Measurements from ENCODE around the gene GPR35.

Gene GPR35

GRCh38 chr2:240623531-240624010 is 1.7 kb upstream of the GPR35 start:
- DNase-seq (ENCODE audit: low spot score) = no peak

- no peak for DNase-seq (ENCODE audit: low spot score)
Measured at GRCh38 chr2:240624011-240624949, 1.0 kb upstream of the GPR35 start.

GRCh38 chr2:240626531-240627300 is 1.4 kb downstream of the GPR35 start:
- no peak for DNase-seq (ENCODE audit: low spot score)

- DNase-seq (ENCODE audit: low spot score) = no peak
Measured at GRCh38 chr2:240627736-240628506, 2.6 kb downstream of the GPR35 start.

GRCh38 chr2:240628507-240628807 is 3.2 kb downstream of the GPR35 start:
- no peak for DNase-seq (ENCODE audit: low spot score)

GRCh38 chr2:240628808-240629618 is 3.7 kb downstream of the GPR35 start:
- no peak for DNase-seq (ENCODE audit: low spot score)

GRCh38 chr2:240629619-240629967 is 4.3 kb downstream of the GPR35 start:
- DNase-seq (ENCODE audit: low spot score) = no peak

- no peak for DNase-seq (ENCODE audit: low spot score)
Measured at GRCh38 chr2:240629968-240630770, 4.9 kb downstream of the GPR35 start.

GRCh38 chr2:240630771-240631547 is 5.7 kb downstream of the GPR35 start:
- DNase-seq (ENCODE audit: low spot score) = no peak

GRCh38 chr2:240631548-240632305 is 6.4 kb downstream of the GPR35 start:
- no peak for DNase-seq (ENCODE audit: low spot score)

- no peak for DNase-seq (ENCODE audit: low spot score)
Measured at GRCh38 chr2:240632306-240632721, 7.0 kb downstream of the GPR35 start.

- no peak for DNase-seq (ENCODE audit: low spot score)
Measured at GRCh38 chr2:240635121-240635997, 10.1 kb downstream of the GPR35 start.

- DNase-seq (ENCODE audit: low spot score) = no peak
Measured at GRCh38 chr2:240635998-240636547, 10.8 kb downstream of the GPR35 start.

- no peak for DNase-seq (ENCODE audit: low spot score)
Measured at GRCh38 chr2:240636563-240637115, 11.4 kb downstream of the GPR35 start.

- no peak for DNase-seq (ENCODE audit: low spot score)
Measured at GRCh38 chr2:240637116-240637900, 12.0 kb downstream of the GPR35 start.

GRCh38 chr2:240637901-240638345 is 12.6 kb downstream of the GPR35 start:
- no peak for DNase-seq (ENCODE audit: low spot score)

Measured in hematopoietic multipotent progenitor cell treated with erythropoietin and hydrocortisone succinate and interleukin-3 and kit ligand, for 17 days (in vitro differentiated cells).